GM19240 (cell line): ENCODE data around the gene DDHD1.

Source experiments
- DNase-seq: peaks from one replicate; pipeline ENCODE4 v3.0.0; 2011; ENCODE audit warnings: low spot score; ENCODE audit not compliant: insufficient read length

Gene DDHD1

GRCh38 chr14:53001787-53002378, 151.2 kb downstream of the DDHD1 start:
- no peak for DNase-seq

GRCh38 chr14:52998376-52999015, 154.6 kb downstream of the DDHD1 start:
- DNase-seq, result no peak

- DNase-seq, result no peak
Measured at GRCh38 chr14:52996493-52996892, 156.6 kb downstream of the DDHD1 start.

- DNase-seq, result no peak
Measured at GRCh38 chr14:52995998-52996397, 157.1 kb downstream of the DDHD1 start.

GRCh38 chr14:52992236-52992870, 160.8 kb downstream of the DDHD1 start:
- DNase-seq, result no peak

GRCh38 chr14:52988139-52988538, 165.0 kb downstream of the DDHD1 start:
- DNase-seq, result no peak

- DNase-seq, result no peak
Measured at GRCh38 chr14:52987514-52987913, 165.6 kb downstream of the DDHD1 start.

GRCh38 chr14:52987042-52987441, 166.1 kb downstream of the DDHD1 start:
- no peak for DNase-seq
